Measurements from ENCODE around the gene ZNF584.
A peak's percentile ranks its signal among the peaks of the same experiment; 100 is the strongest.
"Not testable (repeated sequence)": the region's sequence is repeated elsewhere in the genome, so short reads cannot be mapped to it uniquely, and the experiment has no call there.

ZNF584 gene

GRCh38 chr19:58403920-58404478, 4.5 kb upstream of the ZNF584 start:
- not testable (repeated sequence) for DNase-seq (ENCODE audit: low read depth)

DNA sequence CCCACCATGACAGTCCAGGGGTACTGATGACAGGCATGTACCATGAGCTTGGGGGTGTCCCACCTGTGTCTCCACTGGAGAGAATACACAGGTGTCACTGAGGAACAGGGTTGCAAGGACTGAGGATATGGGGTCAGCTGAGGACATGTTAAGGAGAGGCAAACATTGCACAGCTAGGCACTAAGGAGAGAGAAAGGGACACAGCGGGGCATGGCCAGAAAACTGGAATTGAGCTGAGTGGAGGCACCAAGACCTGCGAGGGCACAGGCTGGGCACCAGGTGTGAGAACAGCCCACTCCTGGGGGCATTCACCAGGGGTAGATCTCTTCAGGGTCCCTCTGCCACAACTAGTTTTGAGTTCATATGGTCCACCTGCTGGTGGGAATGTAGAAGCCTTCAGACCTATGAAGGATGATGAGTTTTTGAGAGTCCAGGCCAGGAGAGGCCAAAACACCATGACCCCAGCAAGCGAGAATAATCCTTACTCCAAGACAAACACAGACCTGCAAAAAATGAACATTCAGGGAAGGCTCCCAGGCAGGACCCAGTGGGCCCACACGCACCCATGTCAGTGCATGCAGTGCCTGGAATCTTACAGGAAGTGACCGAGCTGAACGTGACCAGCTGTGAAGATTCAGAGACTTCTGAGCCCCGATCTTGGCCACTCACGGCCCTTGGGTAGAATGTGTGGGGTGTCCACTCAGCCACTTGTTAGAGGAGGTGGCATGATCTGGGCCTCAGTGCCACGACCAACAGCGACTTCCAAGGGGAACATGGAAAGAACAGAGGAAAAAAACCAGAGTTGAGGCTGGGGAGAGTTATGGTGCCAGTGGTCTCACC, 1.4 kb upstream of the ZNF584 start:
- DNase-seq (ENCODE audit: low read depth) = no peak

DNA sequence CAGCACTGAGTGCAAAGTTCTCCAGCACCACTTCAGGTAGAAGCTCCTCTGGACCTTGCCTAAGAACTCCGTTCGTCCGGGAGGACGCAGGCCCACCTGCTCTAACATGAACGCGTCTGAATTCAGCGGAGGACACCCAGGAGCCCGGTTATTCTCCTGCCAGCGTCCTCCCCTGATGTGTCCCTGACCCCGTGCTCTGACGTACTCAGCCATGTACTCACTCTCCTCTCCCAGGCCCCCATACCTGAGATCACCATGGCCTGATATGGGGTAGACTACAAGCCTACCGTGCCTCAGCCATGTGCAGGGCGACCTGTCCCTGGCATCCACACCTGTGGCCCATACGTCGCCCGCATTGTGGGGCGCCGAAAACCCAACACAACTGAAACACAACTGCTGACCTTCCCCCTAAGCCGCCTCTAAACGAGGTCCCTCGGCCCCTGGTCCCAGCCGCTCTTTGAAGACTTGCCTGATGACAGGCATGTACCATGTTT, 744 bp upstream of the ZNF584 start:
- no peak for DNase-seq (ENCODE audit: low read depth)

DNA sequence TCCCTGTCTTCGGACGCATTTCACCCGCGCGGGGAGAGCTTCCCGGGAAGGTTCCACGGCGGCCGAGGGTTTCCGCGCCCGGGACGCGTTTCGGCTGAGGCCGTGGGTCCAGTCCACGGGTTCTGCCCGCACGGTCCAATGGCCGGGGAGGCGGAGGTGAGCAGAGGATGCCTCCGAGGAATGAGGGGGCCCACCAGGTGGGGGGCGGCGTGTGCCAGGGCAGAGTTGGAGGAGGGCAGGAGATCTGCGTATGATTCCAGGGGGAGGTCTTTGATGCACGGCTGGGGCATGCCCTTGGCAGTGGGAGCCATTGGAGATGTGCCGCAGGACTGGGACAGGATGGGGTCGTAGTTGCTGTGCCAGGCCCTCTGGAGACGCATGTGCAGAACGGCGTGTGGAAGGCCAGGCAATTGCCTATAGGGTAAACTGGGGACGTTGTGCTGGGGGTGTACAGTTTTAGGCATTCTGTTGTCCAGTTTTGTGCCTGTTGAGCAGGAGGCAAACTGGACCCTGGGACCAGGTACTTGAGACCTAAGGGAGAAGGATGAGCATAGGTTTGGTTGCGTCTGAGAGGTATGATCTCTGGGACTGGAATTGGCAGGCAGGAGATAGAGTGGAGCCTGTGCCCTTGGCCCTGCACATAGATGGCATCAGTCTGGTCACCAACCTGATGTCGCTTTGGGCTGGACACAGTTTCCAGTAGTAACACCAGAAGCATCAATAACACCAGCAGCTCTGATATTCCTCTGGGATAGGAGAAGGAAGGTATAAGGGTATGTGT, 751 bp downstream of the ZNF584 start:
- DNase-seq (ENCODE audit: low read depth) = no peak

DNA sequence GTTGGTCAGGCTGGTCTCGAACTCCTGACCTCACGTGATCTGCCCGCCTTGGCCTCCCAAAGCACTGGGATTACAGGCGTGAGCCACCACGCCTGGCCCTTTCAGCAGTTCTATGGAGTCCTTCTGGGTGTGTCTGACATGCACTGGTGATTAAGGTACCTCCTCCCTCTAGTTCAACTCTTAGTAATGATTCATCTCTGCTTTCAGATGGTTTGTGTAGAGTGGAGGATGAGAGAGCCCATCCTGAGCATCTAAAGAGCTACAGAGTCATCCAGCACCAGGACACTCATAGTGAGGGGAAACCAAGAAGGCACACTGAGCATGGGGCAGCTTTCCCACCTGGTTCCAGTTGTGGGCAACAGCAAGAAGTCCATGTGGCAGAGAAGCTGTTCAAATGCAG, 8.2 kb downstream of the ZNF584 start:
- no peak for DNase-seq (ENCODE audit: low read depth)

GRCh38 chr19:58417071-58417470, 8.6 kb downstream of the ZNF584 start:
- DNase-seq (ENCODE audit: low read depth) = no peak

GRCh38 chr19:58428617-58429016, 20.2 kb downstream of the ZNF584 start:
- no peak for DNase-seq (ENCODE audit: low read depth)

DNA sequence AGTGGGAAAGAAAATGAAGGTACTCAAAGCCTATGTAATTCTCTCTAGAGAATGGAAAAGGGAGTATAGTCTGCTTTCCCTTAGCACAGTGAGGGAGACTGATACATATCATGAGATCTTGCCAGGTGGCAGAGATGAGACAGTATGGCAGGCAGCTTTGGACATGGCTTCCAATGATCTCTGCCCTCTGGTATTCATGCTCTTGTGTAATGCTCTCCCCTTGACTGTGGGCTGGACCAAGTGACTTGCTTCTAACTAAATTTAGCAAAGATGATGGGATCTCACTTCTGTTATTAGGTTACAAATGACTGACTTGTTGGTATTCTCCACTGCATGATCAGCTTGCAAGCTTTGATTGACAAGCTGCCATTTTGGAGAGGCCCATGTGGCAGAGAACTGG, 21.3 kb downstream of the ZNF584 start:
- no peak for DNase-seq (ENCODE audit: low read depth)

- no peak for DNase-seq (ENCODE audit: low read depth)
These were observed 25.8 kb downstream of the ZNF584 start for GRCh38 chr19:58434217-58434616.

DNA sequence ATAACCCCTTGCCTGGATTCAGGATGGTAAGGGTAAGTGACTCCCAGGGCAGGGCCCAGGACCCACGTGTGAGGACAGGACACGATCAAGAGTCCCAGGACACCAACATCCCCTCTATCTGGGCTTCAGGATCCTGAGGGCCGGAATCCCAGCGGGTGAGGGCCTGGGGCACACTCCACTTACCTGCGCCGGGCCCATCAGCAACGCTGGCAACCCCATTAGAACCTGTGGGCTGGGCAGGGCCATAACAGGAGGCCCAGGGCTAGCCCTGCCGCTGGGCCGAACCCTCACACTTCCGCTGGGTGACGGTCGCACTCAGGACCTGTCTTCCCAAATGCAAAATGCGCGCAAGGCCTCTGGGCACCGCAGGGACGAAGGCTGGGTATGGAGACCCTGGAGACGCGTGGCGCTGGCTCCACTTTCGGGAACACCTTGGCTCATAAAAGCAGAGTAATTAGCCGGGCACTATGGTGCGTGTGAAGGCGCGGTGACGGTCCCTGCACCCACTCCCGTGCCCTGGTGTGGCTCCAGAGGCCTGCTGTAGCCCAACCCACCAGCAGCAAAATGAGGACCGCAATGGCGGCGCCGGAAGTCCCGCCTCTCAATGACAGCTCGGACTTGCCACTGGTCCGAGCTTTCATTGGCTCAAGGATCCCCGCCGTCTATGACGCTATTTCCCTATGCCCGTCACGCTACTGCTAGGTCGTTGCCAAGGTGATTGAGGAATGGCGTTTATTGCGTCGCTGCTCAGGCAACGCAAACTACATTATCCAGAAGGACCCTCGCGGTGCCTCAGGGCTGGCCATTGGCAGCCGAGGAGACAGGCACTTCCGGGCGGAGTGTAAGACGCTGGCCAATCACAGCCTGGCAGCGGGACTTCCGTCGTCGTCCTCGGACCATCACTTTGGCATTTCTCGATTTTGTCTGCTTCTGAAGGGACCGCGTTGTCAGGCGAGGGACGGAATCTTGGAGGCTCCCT, 31.4 kb downstream of the ZNF584 start, which contains the start of gene ZNF132:
TSS of gene ZNF132 (minus strand) at position 578 of the 979 bp plus-strand sequence. CDS start at position 246, 332 bp downstream.
- DNase-seq (ENCODE audit: low read depth) = peak; percentile 92

- DNase-seq (ENCODE audit: low read depth) = no peak
These were observed 32.1 kb downstream of the ZNF584 start for GRCh38 chr19:58440556-58440955.

DNA sequence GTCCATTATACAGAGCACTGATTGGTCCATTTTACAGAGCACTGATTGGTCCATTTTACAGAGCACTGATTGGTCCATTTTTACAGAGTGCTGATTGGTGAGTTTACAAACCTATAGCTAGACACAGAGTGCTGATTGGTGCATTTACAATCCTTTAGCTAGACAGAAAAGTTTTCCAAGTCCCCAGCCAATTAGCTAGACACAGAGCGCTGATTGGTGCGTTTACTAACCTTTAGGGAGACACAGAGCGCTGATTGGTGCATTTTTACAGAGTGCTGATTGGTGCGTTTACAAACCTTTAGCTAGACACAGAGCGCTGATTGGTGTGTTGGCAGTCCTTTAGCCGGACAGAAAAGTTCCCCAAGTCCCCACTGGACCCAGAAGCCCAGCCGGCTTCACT, 34.5 kb downstream of the ZNF584 start:
- DNase-seq (ENCODE audit: low read depth) = not testable (repeated sequence)

- not testable (repeated sequence) for DNase-seq (ENCODE audit: low read depth)
These were observed 40.4 kb downstream of the ZNF584 start for GRCh38 chr19:58448860-58449259.

DNA sequence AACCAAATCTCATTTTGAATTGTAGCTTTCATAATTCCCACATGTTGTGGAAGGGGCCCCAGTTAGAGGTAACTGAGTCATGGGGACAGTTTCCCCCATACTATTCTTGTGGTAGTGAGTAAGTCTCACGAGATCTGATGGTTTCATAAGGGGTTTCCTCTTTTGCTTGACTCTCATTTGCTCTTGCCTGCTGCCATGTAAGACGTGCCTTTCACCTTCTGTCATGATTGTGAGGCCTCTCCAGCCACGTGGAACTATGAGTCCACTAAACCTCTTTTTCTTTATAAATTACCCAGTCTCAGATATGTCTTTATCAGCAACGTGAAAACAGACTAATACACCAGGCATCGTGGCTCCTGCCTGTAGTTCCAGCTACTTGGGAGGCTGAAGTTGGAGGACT, 41.5 kb downstream of the ZNF584 start:
- DNase-seq (ENCODE audit: low read depth) = not testable (repeated sequence)

- DNase-seq (ENCODE audit: low read depth) = no peak
These were observed 42.5 kb downstream of the ZNF584 start for GRCh38 chr19:58450856-58451357.

DNA sequence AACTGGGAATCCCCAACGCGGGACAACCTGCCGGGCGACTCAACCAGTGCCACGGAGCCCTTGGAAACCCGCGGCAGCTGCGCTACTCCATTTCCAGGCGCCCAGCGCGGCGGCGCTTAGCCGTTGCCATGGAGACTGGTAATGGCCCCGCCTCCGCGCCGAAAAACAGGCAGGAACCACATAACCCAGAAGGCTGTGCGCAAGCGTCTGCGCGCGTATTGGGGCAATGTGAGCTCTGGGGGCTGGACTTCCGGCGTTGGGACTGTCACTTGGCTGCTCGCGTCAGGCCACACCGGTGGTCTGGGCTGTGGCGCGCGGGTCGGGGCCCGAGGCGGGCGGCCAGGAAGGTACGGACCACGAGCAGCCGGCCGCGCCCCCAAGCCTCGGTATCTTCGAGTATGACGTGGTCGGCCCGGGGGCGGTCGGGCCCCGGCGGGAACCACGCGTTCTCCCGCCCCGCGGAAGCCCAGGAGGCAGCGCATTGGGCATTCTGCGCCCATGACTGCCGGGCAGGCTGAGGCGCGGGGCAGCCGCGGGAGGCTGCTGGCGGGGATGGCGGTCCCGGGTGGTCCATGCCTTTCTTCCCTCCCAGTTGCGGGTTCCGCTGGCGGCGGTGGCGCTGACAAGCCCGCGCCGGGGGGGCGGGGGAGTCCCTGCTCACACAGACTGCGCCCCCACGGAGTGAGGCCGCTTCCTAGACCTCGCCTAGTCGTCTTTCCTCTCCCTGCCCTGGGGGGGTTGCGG, 43.1 kb downstream of the ZNF584 start, which contains the start of gene ZNF324B:
TSS of gene ZNF324B (plus strand) at position 265 of the 744 bp plus-strand sequence. CDS start 2,080 bp downstream, outside the sequence.
- DNase-seq (ENCODE audit: low read depth) = peak; percentile 94

GRCh38 chr19:58453743-58454142, 45.3 kb downstream of the ZNF584 start:
- DNase-seq (ENCODE audit: low read depth) = no peak

- DNase-seq (ENCODE audit: low read depth) = no peak
These were observed 46.9 kb downstream of the ZNF584 start for GRCh38 chr19:58455306-58455705.

DNA sequence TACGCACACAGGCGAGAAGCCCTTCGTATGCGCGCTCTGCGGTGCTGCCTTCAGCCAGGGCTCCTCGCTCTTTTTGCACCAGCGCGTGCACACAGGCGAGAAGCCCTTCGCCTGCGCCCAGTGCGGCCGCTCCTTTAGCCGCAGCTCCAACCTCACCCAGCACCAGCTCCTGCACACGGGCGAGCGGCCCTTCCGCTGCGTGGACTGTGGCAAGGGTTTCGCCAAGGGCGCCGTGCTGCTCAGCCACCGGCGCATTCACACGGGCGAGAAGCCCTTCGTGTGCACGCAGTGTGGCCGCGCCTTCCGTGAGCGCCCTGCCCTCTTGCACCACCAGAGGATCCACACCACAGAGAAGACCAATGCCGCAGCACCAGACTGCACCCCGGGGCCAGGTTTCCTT, 47.7 kb downstream of the ZNF584 start:
- DNase-seq (ENCODE audit: low read depth) = no peak

GRCh38 chr19:58460039-58460438, 51.6 kb downstream of the ZNF584 start:
- DNase-seq (ENCODE audit: low read depth) = no peak

All from stimulated activated CD4-positive, alpha-beta T cell treated with anti-CD3 and anti-CD28 coated beads, Interleukin-2, amount 100 ng/mL, for 4 hours (primary cell).